Vagina (tissue), 2 donors: ENCODE measurements around the gene TMTC2. TPM values are rescaled to one million over a fixed set of nuclear protein-coding genes. Genes with fewer than 3 reads are reported as not detected.

ENCODE experiments used
- DNase-seq, 2 donors: peaks; one replicate each; pipeline ENCODE4 v3.0.0-alpha.2; 2017; ENCODE audit errors: extremely low spot score in 2 of 2
- H3K27ac ChIP-seq: fragments of 200-600 bp; sonication (generic); one replicate; pipeline ENCODE4 v1.5.1; 2019
- H3K27me3 ChIP-seq: fragments of 200-600 bp; sonication (generic); one replicate; pipeline ENCODE4 v1.5.1; 2019
- H3K36me3 ChIP-seq, 2 donors: fragments of 200-600 bp; sonication (generic); one replicate each; pipeline ENCODE4 v1.5.1; 2017 to 2019
- H3K4me1 ChIP-seq: fragments of 200-600 bp; sonication (generic); one replicate; pipeline ENCODE4 v1.5.1; 2019
- H3K4me3 ChIP-seq, 2 donors: fragments of 200-600 bp; sonication (generic); 1 replicate in 1 of 2; 2 replicates in 1 of 2; pipeline ENCODE4 v1.5.1; 2016 to 2019
- H3K9me3 ChIP-seq: fragments of 200-600 bp; sonication (generic); one replicate; pipeline ENCODE4 v1.5.1; 2019
- CTCF ChIP-seq, 3 experiments: fragments of 450-650 bp in 2 of 3; fragments of 200-600 bp in 1 of 3; sonication (generic) in 1 of 3; IDR thresholded peaks; one replicate each; pipeline ENCODE4 v1.5.1; 2017 to 2019; ENCODE audit warnings: antibody characterized with exemption in 3 of 3, mild to moderate bottlenecking in 2 of 3, moderate library complexity in 2 of 3
- POLR2A ChIP-seq, 2 donors: fragments of 450-650 bp; IDR thresholded peaks; one replicate each; pipeline ENCODE4 v1.6.1; 2017; ENCODE audit warnings: antibody characterized with exemption in 2 of 2, mild to moderate bottlenecking in 2 of 2, moderate library complexity in 2 of 2
- POLR2AphosphoS5 ChIP-seq, 2 donors: sonication (generic); formaldehyde crosslinking; IDR thresholded peaks; one replicate each; pipeline ENCODE4 v1.9.0; 2017; ENCODE audit warnings: antibody characterized with exemption in 2 of 2, mild to moderate bottlenecking in 2 of 2, low read depth in 1 of 2; ENCODE audit not compliant: insufficient read depth in 1 of 2
- intact Hi-C: fragments of 100-400 bp; cut with DNase I; formaldehyde crosslinking; loops from one replicate; pipeline ENCODE4 v1.15.1; 2023
- total RNA-seq: library from RNA; depleted of rRNA; stranded (reverse); fragments of >200 nt; gene quantifications from one replicate; pipeline ENCODE4 v1.2.3, GENCODE V29; 2016

Gene TMTC2
- total RNA-seq, 1 donor from 2014 or later: 15.5 TPM

- no peaks in the 10 kb centered on the region for H3K27me3 ChIP-seq
- H3K27ac ChIP-seq: no peak overlapping the region
- TF ChIP-seq POLR2A (IDR thresholded peaks at IDR 0.05) (no peak), CTCF (IDR thresholded peaks at IDR 0.05) (no peak), POLR2AphosphoS5 (IDR thresholded peaks at IDR 0.05; ENCODE audit: insufficient read depth in 1 of 2, low read depth in 1 of 2) (no peak)
- H3K9me3 ChIP-seq: no peaks in the 10 kb centered on the region
- DNase-seq: no peak
- H3K36me3 ChIP-seq: peaks cover 0 to 6% of the 10 kb centered on the region in 2 donors
- peaks cover 24% of the 10 kb centered on the region for H3K4me1 ChIP-seq
- intact Hi-C loops: no loop called here
- peak overlapping the region; percentile 66 to 69 for H3K4me3 ChIP-seq
Observed at GRCh38 chr12:82688596-82688995, 1.9 kb downstream of the TMTC2 start.

DNA sequence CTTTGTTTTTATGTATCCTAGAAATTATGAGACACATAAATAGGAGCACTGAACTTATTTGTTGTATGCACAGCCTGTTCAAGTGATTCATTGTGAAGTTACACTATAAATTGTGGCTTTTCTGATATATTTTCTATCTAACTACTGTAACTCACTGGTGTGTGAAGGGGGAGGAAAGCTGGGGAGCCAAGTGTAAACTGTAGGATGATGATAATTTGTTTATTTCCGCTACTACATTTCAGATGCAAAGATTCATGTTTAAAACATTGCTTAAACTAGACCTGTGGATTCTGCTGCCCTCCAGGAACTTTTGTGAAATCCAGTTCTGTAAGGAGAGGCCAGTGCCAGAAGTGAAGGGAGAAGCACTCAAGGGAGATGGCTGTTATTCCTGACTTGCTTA, 3.3 kb downstream of the TMTC2 start:
- peaks cover 24% of the 10 kb centered on the region for H3K4me1 ChIP-seq
- no peak for DNase-seq

DNA sequence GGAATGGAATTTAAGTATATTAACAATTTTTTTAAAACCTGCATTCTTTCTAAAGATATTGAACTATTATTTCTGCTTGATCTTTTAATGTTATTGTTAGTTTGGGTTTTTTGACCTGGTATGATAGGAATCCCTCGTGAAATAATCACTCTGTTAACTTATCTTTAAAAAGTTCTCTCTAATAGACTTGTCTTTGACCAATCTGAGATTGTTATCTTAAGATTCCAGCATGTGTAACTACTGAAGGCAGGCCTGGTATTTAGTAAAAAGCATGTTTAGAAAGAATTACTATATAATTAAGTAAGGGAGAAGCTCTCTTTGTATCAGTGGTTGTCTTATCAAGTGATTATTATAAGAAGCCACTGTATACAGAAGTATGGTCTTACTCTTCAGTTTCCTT, 4.8 kb downstream of the TMTC2 start:
- DNase-seq: no peak
- Histone ChIP-seq H3K9me3 (no peaks in the 10 kb centered on the region), H3K4me3 (no peak overlapping the region), H3K36me3 (peaks cover 0 to 6% of the 10 kb centered on the region in 2 donors), H3K4me1 (peaks cover 19% of the 10 kb centered on the region), H3K27ac (no peak overlapping the region), H3K27me3 (no peaks in the 10 kb centered on the region)
- intact Hi-C loops: no loop called here
- no peak for TF ChIP-seq CTCF (IDR thresholded peaks at IDR 0.05)
- TF ChIP-seq POLR2AphosphoS5 (IDR thresholded peaks at IDR 0.05; ENCODE audit: insufficient read depth in 1 of 2, low read depth in 1 of 2): no peak
- TF ChIP-seq POLR2A (IDR thresholded peaks at IDR 0.05): no peak

More for the DNA sequence above, 3.3 kb downstream of the TMTC2 start:
- TF ChIP-seq CTCF (IDR thresholded peaks at IDR 0.05): no peak
- no peak for TF ChIP-seq POLR2A (IDR thresholded peaks at IDR 0.05)
- TF ChIP-seq POLR2AphosphoS5 (IDR thresholded peaks at IDR 0.05; ENCODE audit: insufficient read depth in 1 of 2, low read depth in 1 of 2): no peak
- no peak overlapping the region for H3K4me3 ChIP-seq
- no peak overlapping the region for H3K27ac ChIP-seq
- H3K9me3 ChIP-seq: no peaks in the 10 kb centered on the region
- intact Hi-C loops: no loop called here
- H3K27me3 ChIP-seq: no peaks in the 10 kb centered on the region
- peaks cover 0 to 6% of the 10 kb centered on the region in 2 donors for H3K36me3 ChIP-seq

- intact Hi-C loops: no loop called here
- no peaks in the 10 kb centered on the region for H3K27me3 ChIP-seq
Observed at GRCh38 chr12:82694276-82694675, 7.6 kb downstream of the TMTC2 start.

More at GRCh38 chr12:82694276-82694675, 7.6 kb downstream of the TMTC2 start:
- Histone ChIP-seq H3K4me3 (no peak overlapping the region), H3K4me1 (peaks cover 7% of the 10 kb centered on the region), H3K36me3 (peaks cover 0 to 6% of the 10 kb centered on the region in 2 donors), H3K9me3 (no peaks in the 10 kb centered on the region), H3K27ac (no peak overlapping the region)
- DNase-seq: no peak
- no peak for TF ChIP-seq CTCF (IDR thresholded peaks at IDR 0.05)
- no peak for TF ChIP-seq POLR2AphosphoS5 (IDR thresholded peaks at IDR 0.05; ENCODE audit: insufficient read depth in 1 of 2, low read depth in 1 of 2)
- TF ChIP-seq POLR2A (IDR thresholded peaks at IDR 0.05): no peak
